Embryonic facial prominence (tissue), 1 donor: ENCODE data around the gene IFNG-AS1.

ENCODE experiments used
- DNase-seq: peaks from one replicate; pipeline ENCODE4 v3.0.0-alpha.2; 2016; ENCODE audit errors: extremely low spot score

The IFNG-AS1 gene

DNA sequence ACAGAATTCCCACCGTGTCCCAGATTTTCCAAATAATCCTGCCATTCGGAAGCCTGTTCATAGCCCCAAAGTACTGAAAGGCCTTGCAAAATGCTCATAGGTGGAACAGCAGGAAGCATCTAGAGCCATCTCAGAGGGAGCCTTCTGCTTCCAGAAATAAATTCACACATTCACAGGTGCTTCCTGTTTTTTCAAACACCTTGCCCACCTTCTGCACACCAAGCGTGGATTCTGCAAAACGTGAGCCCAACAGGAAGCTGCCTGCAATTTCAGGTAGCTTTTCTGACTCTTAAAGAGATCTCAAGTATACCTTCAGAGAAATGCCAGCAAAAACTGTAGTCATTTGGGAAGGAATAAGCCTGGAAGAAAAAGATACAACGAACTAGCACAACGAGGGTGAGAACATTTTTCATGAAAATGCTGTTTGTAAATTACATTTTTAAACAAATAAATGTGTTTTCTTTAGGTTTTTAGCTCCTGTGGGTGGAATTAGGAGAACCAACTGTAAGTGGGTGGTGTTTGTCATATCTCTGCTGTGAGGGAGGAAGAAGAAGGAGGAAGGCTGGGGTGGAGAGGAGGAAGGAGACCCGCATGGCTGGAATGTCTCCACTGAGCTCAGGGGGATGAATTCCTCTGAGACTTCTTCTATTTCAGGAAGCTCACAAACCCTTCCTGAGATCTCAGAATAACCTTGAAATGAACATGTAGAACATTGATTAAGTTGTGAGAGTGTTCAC is at the start of gene IFNG-AS1:
Gene IFNG-AS1, plus strand, starts transcription at position 264 of the 737 bp plus-strand sequence.
- no peak for DNase-seq

DNA sequence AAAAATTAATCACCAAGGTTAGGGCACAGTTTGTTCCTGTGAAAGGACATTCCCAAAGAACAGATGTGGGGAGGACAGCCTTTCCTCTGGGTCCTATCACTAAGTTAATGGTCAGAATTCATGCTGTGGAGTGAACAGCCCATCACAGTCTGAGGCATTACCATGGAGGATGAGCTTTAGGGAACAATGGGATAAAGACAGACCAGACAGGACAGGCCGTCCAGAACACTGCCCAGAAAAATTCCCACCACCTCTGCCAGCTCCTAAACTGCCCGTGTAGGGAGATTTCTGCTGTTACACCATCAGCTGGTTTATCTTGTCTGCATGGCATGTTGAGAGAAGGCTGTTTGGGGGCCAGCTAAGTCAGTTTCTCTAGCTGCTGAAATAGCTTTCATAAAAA is 49.6 kb upstream of the IFNG-AS1 start:
- DNase-seq = no peak

DNA sequence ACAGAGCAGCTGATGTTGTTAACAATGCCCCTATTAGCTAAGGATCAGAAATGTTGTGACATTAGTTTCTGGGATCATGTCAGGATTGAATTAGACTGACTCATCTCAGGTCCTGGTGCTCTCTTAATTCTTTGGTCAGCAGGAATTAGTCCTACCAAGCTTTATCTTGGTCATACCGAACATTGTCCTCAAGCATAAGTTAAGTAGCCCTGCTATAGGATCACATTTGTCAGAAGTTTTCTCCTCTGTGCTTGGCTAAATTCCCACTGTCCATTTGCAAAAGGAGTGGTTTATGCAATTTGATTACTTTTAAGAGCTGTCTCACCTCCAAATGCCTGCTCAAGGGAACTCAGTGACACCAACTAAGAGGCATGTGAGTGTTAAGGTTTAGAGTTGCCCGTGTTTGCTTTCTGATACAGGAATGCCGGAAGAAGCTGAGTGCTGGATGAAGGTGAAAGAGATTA is 48.4 kb upstream of the IFNG-AS1 start:
- DNase-seq = no peak

DNA sequence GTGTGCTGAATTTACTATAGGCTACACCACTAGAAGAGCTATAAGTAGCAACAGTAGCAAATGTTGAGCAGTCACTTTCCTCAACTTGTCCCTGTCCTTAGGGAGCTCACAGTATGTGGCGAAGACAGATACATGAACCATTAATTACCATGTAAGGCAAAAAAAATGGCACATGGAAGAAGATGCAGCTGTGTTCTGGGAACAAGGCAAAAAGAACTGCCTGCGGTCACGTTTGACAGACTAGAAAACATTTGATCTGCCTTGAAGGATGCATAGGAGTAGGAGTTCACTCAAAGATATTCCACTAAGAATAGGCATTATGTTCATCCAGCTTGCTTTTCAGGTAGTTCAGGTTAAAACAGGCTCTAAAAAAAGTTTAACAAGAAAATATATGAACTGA is 46.5 kb upstream of the IFNG-AS1 start:
- DNase-seq = peak; percentile 26

DNA sequence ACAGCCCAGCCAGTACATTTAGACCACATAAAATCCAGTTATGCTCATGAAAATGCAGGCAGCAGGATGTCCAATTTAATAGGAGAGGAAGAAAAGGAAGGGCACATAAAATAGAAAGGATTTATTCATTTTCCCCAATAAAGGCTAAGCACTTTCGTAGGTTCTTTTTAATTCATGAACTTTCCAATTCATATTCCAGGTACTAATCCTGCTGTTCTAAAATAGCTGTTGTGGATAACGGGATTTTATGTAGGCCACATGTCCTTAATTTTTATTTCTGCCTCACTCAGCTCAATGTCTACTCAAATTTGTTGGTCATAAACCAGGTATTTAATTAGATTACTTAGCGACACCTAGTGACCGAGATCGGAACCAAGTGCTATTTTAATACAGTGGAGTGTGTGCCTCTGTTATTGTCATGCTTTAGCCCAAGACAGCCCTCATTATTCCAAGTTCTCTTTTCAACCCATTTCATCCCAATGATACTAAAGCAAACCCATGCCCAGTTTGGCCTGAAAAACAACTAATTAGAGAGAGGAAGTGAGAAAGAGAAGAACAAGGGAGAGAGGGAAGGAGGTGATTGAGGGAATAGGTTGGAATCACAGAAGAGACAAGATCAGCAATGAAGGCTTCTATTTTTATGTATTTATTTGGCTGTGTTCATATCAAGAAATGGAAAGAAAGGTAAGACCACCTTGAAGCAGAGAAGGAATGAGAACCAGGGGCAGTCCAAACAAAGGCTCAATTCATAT is 45.9 kb upstream of the IFNG-AS1 start:
- DNase-seq = peak; percentile 61

DNA sequence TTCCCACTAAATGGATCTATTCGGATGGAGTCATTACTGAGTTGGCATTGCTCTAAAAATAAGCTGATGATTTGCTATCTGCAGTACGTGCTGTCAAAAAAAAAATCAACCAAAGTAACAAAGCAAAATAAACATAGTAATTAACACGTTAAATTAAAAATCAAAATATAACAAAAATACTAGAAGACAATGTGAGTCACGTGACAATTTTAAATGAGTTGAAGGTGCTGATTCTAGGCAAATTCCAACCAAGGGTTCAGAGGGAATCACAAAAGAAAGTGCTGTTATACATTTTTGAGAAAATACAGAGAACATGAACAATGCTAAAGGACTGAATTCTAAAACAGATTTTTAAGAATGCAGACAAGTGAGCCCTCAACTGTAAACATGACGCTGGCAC is 45.2 kb upstream of the IFNG-AS1 start:
- no peak for DNase-seq

DNA sequence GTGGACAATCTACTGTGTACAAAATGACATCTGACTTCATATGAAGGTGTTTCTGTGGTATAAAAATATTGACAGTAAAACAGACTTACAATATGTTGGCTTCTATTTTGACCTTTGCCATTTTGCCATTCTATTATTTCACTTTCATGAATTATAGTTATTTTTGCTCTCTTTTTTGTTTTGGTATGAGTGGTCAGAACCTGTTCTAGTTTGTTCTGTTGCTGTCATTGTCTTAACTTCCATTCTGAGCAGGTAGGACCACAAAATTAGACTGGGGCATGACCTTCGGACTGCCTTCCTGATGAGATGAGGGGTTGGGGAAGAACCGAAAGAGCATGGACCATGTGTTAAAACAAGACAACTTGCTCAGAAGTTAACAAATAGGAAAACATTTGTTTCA is 36.5 kb upstream of the IFNG-AS1 start:
- no peak for DNase-seq

DNA sequence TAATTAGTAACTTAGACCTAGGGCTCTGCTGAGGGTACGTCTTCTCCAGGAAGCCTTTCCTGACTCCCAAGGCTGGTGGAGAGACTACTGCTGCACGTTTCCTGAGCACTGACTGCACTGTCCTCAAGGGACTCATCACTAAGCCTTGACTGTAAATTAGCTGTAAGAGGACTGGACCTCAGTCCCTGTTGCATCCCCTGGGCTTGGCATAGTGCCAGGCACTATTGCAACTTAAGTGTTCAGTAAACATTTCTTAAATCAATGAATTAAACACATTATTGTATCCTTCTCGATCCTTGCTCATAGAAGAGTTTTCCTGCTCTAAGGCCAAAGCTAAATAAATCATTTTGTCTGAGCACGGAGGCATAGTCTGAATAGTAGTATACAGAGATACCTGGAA is 31.9 kb upstream of the IFNG-AS1 start:
- DNase-seq = no peak

DNA sequence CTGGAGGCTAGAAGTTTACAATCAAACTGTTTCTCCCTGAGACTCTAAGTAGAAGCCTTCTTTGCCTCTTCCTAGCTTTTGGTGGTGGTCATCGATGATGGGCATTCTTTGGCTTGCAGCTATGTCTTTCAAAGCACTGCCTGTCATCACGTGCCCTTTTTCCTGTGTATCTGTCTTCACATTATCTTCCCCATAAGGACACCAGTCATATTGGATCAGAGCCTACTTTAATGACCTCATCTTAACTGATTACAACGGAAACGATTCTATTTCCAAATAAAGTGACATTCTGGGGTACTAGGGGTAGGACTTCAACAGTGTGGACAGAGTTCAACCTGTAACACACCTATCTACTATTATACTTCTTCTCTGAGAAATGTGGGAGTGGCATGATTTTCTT is 31.1 kb upstream of the IFNG-AS1 start:
- no peak for DNase-seq

DNA sequence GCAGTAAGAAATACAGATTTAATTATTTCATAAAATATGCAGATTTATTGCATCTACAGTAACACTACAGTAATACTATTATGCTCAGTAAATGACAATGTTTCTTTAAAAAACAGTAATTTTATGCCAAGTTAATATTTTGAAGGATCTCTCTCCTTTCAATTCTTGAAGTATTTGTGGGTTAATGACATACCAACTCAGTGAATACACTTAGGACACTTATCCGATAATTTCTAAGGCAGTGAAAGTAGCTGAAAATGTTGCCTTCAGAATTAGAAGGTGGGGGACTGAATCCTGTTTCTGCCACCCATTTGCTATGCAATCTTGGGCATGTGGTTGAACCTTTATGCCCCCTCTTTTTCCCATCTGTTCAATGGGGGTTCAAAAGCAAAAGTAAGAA is 24.8 kb upstream of the IFNG-AS1 start:
- DNase-seq = no peak

DNA sequence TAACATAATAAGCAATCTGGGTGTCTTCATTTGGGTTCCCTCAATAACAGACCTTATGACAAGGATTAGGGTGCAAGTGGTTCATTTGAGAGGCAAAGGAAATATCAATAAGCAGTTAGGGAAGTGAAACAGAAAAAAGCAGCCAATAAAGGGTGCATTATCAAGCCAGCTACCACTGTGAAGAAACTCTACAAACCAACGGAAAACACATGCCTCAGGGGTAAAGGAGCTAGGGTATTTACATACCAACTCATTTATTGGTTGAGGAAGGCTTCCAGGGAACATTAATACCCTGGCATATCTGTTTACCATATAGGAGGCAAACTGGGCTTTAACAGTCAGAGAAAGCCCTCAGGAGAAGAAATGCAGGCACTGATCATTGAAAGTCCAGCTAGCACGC is 22.7 kb upstream of the IFNG-AS1 start:
- DNase-seq = no peak

DNA sequence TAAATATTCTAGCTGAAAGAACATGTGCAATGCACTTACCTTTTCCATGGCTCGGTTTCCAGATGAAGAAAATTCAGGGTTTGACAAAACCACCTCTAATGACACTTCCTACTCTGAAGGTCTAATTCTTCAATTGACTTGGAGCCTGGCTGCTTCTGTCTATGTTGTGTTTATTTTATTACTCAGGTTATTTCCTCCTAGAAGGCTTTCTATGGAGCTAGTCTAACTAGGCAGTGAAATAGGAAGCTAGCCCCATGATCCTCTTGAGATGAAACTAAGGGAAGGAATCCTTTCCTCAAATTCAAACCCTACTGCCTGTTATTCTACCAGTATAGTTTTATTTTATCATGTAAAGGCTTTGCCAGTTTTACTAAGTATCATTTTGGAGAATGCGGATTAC is 20.9 kb upstream of the IFNG-AS1 start:
- DNase-seq = no peak

DNA sequence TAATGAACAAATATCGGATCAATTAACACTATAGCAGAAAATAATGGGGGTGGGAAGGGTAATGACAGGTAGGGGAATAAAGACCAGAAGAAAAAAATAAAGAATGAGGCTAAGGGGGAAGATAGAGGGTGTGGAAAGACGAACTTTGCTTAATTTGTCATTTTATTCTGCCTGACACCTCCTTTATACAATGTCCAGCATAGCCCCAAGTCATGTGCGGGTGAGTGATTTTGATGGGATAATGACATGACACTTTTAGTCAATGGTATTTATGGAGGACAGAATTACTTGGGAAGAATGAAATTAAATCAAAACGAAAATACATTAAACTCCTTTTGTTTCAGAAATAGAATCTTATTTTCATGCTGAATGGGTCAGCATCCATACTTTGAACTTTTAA is 20.5 kb upstream of the IFNG-AS1 start:
- DNase-seq = no peak

DNA sequence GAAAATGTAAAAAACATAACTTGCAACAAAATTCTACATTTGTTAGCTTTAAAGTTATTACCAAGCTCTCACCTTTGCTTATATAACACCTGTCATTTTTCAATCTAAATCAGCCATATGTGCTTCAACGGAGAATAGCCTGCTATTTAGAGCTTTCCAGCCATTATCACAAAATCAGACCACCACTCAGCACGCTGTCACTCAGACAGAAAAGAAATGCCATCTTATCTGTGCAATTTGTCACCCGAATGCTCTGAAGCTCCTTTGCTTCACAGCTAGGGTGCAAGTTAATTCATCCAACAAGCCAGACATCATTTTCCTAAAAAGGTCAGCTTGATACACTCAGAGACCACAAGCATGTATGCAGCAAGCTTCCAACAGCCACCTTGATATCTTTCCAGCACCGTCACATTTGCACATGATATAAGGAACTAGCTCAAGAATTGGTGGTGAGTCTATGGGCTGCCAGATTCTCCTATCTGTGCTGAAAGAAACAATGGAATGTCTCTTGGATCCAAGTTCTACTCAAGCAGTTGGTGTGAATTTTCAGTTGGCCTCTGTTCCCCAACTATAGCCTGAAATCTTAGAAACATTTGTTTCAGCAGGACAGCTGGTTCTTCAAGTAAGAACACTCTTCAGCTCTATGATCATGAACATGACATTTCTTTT is 20.0 kb upstream of the IFNG-AS1 start:
- DNase-seq = no peak

DNA sequence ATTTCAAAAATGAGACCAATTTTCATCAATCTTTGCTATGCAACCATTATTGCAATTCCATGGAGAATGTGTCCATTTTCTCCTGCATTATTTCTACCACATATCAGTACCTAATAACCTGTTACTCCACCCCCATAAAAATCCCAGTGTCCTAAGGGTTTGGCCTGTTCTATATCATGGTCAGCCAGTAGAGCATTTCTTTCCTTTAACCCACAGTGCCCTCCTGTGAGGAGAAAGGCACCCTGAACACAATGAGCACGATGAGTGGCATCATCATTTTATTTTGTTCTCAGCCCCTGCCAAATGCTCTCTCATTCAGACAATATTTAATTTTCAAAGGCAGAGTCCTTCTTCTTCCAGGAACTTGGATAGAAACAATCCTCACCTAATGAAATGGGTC is 11.6 kb upstream of the IFNG-AS1 start:
- no peak for DNase-seq

DNA sequence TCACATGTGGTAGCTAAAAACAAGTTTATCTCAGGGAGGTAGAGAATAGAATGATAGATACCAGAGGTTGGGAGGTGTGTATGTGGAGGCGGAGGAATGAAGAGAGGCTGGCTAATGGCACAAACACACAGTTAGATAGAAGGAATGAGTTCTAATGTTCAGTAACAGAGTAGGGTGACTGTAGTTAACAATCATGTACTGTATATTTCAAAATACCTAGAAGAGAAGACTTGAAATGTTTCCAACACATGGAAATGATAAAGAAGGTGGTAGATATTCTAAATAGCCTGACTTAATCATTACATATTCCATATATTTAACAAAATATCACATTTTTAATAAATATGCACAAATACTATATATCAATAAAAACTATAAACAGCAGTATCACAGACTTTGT is 8.9 kb upstream of the IFNG-AS1 start:
- DNase-seq = no peak

DNA sequence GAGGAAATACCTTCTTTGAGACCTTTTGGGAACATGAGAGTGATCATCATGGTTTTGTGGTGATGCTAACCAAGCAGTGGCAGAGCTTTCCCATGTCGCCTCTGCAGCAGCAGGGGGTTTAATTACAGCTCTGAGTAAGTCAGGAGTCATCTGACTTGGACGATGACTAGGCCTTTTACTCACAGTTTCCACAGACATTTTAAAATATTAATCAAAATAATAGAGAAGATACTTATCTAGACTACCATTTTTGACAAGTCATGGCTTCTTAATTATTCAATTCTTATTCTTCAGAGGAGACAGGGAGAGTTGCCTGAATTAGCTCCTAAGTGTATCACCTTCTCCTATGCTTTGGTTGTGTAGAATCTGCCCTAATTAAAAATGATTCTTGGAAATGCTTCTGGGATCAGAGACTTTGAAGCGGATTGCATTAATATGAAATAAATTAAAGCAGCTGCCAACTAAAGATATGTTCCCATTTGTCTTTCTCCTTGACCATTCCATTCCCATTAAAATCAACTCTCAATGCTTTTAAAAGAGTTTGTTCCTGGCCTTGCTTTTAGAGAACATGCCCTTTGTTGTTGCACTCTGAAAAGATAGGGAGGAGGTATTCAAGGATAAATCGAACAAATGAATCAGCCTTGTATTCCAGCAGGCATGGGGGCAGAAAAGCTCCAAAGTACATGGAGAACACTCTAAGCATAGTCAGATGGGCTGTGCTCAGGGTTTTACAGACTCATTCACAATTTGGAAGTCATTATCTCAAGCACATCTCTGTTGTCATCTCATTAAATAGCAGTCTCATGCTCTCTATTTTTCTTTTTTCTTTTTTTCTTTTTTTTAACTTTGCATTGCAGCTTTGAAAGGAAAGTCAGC is 7.7 kb upstream of the IFNG-AS1 start:
- DNase-seq = no peak

DNA sequence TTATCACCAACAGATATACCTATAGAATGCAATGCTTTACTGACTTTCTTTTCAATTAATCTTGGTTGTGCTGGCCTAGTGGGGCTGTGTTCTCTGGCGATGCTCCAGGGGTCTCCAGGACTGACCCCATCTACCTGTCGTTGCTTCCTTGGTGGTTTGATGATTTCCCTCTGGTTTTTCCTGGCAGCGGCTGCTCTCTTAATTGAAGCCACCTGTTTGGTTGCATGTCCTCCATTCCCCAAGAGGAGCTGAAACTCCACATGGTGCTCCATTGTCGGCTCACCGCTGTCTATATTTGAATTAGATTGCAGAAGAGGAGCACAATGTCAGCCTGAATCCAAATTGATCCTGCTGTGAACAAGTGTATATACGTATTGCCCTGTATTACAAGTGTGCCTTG is 7.1 kb upstream of the IFNG-AS1 start:
- DNase-seq = no peak

DNA sequence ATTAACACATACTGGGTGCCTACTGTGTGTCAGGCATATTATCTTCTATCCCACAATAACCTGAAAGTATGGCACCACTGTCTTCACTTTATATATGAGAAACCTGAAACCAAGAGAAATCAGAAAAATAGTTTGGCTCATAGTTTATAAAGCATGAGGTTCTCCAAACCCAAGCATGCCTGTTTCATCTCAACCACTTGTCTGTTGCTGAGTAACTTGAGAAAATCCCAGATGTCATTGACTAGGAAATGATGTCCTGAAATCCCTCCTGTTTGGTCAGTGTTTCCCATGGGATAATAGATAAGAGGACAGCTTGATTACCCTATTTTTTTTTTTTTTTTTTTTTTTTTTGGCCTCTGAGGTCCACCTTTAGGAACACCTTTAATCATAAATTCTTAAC is 2.6 kb upstream of the IFNG-AS1 start:
- no peak for DNase-seq

DNA sequence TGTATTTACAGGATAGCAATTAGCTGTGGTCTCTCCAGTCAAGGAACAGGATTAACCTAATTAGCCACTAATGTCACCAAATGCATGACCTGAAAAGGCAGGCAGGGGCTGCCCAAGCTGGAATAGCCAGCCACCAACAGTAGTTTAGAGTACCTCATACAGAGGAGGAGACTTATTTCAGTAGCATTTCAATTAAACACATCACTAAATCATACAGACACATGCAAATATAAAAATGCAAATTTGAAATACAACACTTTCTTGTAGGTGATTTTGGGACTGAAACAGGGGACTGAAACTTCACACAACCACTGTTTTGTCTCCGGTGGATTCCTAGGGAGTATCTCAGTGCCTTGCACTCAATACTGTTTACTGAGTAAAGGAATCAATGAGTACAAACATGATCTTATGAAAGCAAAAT is 636 bp upstream of the IFNG-AS1 start:
- no peak for DNase-seq

DNA sequence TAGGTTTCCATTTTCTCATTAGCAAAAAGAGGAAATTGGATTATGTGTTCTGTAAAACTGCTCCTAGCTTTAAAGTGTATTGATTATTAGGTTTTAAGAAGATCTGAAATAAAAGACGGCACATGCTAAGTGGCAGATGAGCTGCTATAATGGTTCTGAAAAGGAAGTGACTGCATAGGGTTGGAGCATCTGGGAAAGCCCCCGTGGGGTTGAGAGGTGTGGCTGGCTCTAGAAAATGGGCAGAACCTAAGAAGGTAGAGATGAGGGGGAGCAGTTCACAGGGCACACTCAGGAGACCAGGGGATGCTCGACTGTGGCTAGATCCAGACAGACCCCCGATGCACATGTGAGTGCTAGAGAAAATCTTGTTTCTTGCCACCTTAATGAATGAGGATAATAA is 1.9 kb downstream of the IFNG-AS1 start:
- DNase-seq = no peak

DNA sequence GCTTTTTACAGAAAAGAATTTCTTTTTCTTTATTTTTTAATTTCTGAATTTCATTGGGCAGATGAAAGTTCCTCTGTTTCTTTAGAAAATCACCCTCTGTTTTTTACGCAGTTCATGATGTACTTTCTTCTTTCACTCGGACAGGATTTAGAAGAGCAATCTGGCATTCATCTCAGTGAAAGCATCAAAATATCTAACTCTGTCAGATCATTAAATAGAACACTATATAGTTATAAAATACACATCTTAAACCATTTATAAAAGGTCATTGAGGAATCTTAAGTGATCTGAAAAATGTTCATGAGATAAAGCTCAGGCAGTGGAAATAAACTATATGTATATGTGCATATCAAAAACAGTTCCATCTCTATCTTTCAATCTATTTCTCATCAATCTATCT is 3.9 kb downstream of the IFNG-AS1 start:
- no peak for DNase-seq
